ENCODE data around the gene ZBTB32.
A peak's percentile ranks its signal among the peaks of the same experiment; 100 is the strongest.

Gene ZBTB32

GRCh38 chr19:35752746-35753350 lies 48.5 kb downstream of the ZBTB32 start:
- Histone ChIP-seq H3K27me3 (ENCODE audit: control insufficient read depth, insufficient read depth, low read length) (peaks cover 13% of the 10 kb centered on the region), H3K9ac (ENCODE audit: low read depth, low read length) (no peak overlapping the region), H3K4me3 (ENCODE audit: low read depth, low read length) (no peak overlapping the region), H3K4me1 (ENCODE audit: control insufficient read depth, insufficient read depth, low read length) (peaks cover 2% of the 10 kb centered on the region), H3K9me3 (ENCODE audit: control insufficient read depth, insufficient read depth, low read length) (no peaks in the 10 kb centered on the region), H3K36me3 (ENCODE audit: control insufficient read depth, insufficient read depth, low read length) (peaks cover 3% of the 10 kb centered on the region)

GRCh38 chr19:35753634-35754369 lies 49.4 kb downstream of the ZBTB32 start:
- Histone ChIP-seq H3K9me3 (ENCODE audit: control insufficient read depth, insufficient read depth, low read length) (no peaks in the 10 kb centered on the region), H3K27me3 (ENCODE audit: control insufficient read depth, insufficient read depth, low read length) (peaks cover 13% of the 10 kb centered on the region), H3K4me3 (ENCODE audit: low read depth, low read length) (no peak overlapping the region), H3K4me1 (ENCODE audit: control insufficient read depth, insufficient read depth, low read length) (peaks cover 2% of the 10 kb centered on the region), H3K36me3 (ENCODE audit: control insufficient read depth, insufficient read depth, low read length) (peaks cover 3% of the 10 kb centered on the region), H3K9ac (ENCODE audit: low read depth, low read length) (no peak overlapping the region)

GRCh38 chr19:35754370-35755130 lies 50.2 kb downstream of the ZBTB32 start:
- Histone ChIP-seq H3K27me3 (ENCODE audit: control insufficient read depth, insufficient read depth, low read length) (peaks cover 13% of the 10 kb centered on the region), H3K9ac (ENCODE audit: low read depth, low read length) (no peak overlapping the region), H3K9me3 (ENCODE audit: control insufficient read depth, insufficient read depth, low read length) (no peaks in the 10 kb centered on the region), H3K4me3 (ENCODE audit: low read depth, low read length) (no peak overlapping the region), H3K4me1 (ENCODE audit: control insufficient read depth, insufficient read depth, low read length) (peaks cover 2% of the 10 kb centered on the region), H3K36me3 (ENCODE audit: control insufficient read depth, insufficient read depth, low read length) (peaks cover 3% of the 10 kb centered on the region)

- Histone ChIP-seq H3K9ac (ENCODE audit: low read depth, low read length) (no peak overlapping the region), H3K4me1 (ENCODE audit: control insufficient read depth, insufficient read depth, low read length) (peaks cover 2% of the 10 kb centered on the region), H3K27me3 (ENCODE audit: control insufficient read depth, insufficient read depth, low read length) (peaks cover 13% of the 10 kb centered on the region), H3K4me3 (ENCODE audit: low read depth, low read length) (peak overlapping the region; percentile 73), H3K9me3 (ENCODE audit: control insufficient read depth, insufficient read depth, low read length) (no peaks in the 10 kb centered on the region), H3K36me3 (ENCODE audit: control insufficient read depth, insufficient read depth, low read length) (peaks cover 8% of the 10 kb centered on the region)
Measured at GRCh38 chr19:35755131-35755549, 50.8 kb downstream of the ZBTB32 start.

- peak overlapping the region; percentile 73 for H3K4me3 ChIP-seq (ENCODE audit: low read depth, low read length)
- peak overlapping the region; percentile 37 for H3K9ac ChIP-seq (ENCODE audit: low read depth, low read length)
- H3K4me1 ChIP-seq (ENCODE audit: control insufficient read depth, insufficient read depth, low read length): peaks cover 2% of the 10 kb centered on the region
- H3K36me3 ChIP-seq (ENCODE audit: control insufficient read depth, insufficient read depth, low read length): peaks cover 8% of the 10 kb centered on the region
- H3K27me3 ChIP-seq (ENCODE audit: control insufficient read depth, insufficient read depth, low read length): peaks cover 13% of the 10 kb centered on the region
- H3K9me3 ChIP-seq (ENCODE audit: control insufficient read depth, insufficient read depth, low read length): no peaks in the 10 kb centered on the region
Measured at GRCh38 chr19:35755550-35756376, 51.4 kb downstream of the ZBTB32 start.

- Histone ChIP-seq H3K9me3 (ENCODE audit: control insufficient read depth, insufficient read depth, low read length) (no peaks in the 10 kb centered on the region), H3K36me3 (ENCODE audit: control insufficient read depth, insufficient read depth, low read length) (peaks cover 8% of the 10 kb centered on the region), H3K9ac (ENCODE audit: low read depth, low read length) (peak within 1 kb of the TSS; percentile 37), H3K27me3 (ENCODE audit: control insufficient read depth, insufficient read depth, low read length) (peaks cover 13% of the 10 kb centered on the region), H3K4me3 (ENCODE audit: low read depth, low read length) (peak within 1 kb of the TSS; percentile 73), H3K4me1 (ENCODE audit: control insufficient read depth, insufficient read depth, low read length) (peaks cover 2% of the 10 kb centered on the region)
Measured at GRCh38 chr19:35756377-35757230, 52.2 kb downstream of the ZBTB32 start, which contains the start of gene HSPB6. TSS of gene HSPB6 (minus strand) at chr19:35757029. CDS start at chr19:35757008, 21 bp downstream.

- Histone ChIP-seq H3K4me1 (ENCODE audit: control insufficient read depth, insufficient read depth, low read length) (peaks cover 2% of the 10 kb centered on the region), H3K9ac (ENCODE audit: low read depth, low read length) (no peak overlapping the region), H3K4me3 (ENCODE audit: low read depth, low read length) (peak overlapping the region; percentile 73), H3K36me3 (ENCODE audit: control insufficient read depth, insufficient read depth, low read length) (peaks cover 13% of the 10 kb centered on the region), H3K9me3 (ENCODE audit: control insufficient read depth, insufficient read depth, low read length) (no peaks in the 10 kb centered on the region), H3K27me3 (ENCODE audit: control insufficient read depth, insufficient read depth, low read length) (peaks cover 13% of the 10 kb centered on the region)
Measured at GRCh38 chr19:35757231-35757748, 52.9 kb downstream of the ZBTB32 start.

- H3K4me1 ChIP-seq (ENCODE audit: control insufficient read depth, insufficient read depth, low read length): peaks cover 2% of the 10 kb centered on the region
- H3K9me3 ChIP-seq (ENCODE audit: control insufficient read depth, insufficient read depth, low read length): no peaks in the 10 kb centered on the region
- H3K9ac ChIP-seq (ENCODE audit: low read depth, low read length): peak within 1 kb of the TSS; percentile 90
- H3K4me3 ChIP-seq (ENCODE audit: low read depth, low read length): peak within 1 kb of the TSS; percentile 100
- H3K36me3 ChIP-seq (ENCODE audit: control insufficient read depth, insufficient read depth, low read length): peaks cover 10% of the 10 kb centered on the region
- peaks cover 13% of the 10 kb centered on the region for H3K27me3 ChIP-seq (ENCODE audit: control insufficient read depth, insufficient read depth, low read length)
Measured at GRCh38 chr19:35757749-35758608, 53.6 kb downstream of the ZBTB32 start, which contains the start of gene PROSER3. TSS of gene PROSER3 (plus strand) at chr19:35758176. CDS start at chr19:35758216, 40 bp downstream.

GRCh38 chr19:35759697-35760096 lies 55.3 kb downstream of the ZBTB32 start:
- Histone ChIP-seq H3K9me3 (ENCODE audit: control insufficient read depth, insufficient read depth, low read length) (no peaks in the 10 kb centered on the region), H3K4me1 (ENCODE audit: control insufficient read depth, insufficient read depth, low read length) (peaks cover 2% of the 10 kb centered on the region), H3K4me3 (ENCODE audit: low read depth, low read length) (no peak overlapping the region), H3K36me3 (ENCODE audit: control insufficient read depth, insufficient read depth, low read length) (peaks cover 10% of the 10 kb centered on the region), H3K27me3 (ENCODE audit: control insufficient read depth, insufficient read depth, low read length) (peaks cover 13% of the 10 kb centered on the region), H3K9ac (ENCODE audit: low read depth, low read length) (no peak overlapping the region)
